CD4-positive, alpha-beta T cell treated with Interleukin-1 beta for 1 hour (primary cell): ENCODE measurements around the gene CKAP4.

ENCODE experiments used
- DNase-seq, 2 donors: peaks; one replicate each; pipeline ENCODE4 v3.0.0-alpha.2; 2020 to 2022

The CKAP4 gene

DNA sequence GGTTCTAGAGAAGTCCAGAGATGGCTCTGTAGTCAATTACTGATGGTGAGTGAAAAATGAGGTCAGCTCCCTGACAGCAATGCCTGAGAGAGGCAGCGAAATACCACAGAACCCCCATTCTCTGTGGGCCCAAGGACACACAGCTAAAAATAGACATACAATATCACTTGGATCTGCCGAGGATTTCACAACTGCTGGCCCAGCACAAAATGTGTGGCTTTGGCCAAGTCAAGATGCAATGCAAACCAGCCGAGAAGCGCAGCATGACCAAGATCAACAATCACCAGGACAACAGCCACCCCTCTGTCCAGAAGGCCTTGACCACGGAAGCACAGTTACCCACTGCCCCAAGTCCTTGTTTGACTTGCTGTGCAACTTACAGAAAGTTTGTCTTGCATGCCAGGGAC lies 52.2 kb downstream of the CKAP4 start:
- no peak for DNase-seq

DNA sequence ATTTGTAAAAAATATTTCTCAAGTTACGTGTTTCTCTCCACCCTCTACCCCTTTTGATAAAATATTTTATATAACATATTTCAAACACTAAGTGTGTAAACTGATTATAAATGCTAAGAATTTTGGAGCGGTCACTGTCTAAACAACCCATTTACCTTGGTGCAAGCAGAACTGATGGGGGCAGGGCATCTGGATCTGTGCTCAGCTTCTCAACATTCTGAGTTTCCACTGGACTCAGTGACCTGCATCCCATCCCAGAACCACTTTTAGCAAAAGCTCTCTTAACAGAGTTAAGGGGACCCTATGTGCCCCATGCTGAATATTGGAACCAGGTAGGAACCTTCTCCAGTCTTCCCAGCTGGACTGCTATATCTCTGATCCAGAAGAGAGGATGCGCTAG lies 53.5 kb downstream of the CKAP4 start:
- no peak for DNase-seq

DNA sequence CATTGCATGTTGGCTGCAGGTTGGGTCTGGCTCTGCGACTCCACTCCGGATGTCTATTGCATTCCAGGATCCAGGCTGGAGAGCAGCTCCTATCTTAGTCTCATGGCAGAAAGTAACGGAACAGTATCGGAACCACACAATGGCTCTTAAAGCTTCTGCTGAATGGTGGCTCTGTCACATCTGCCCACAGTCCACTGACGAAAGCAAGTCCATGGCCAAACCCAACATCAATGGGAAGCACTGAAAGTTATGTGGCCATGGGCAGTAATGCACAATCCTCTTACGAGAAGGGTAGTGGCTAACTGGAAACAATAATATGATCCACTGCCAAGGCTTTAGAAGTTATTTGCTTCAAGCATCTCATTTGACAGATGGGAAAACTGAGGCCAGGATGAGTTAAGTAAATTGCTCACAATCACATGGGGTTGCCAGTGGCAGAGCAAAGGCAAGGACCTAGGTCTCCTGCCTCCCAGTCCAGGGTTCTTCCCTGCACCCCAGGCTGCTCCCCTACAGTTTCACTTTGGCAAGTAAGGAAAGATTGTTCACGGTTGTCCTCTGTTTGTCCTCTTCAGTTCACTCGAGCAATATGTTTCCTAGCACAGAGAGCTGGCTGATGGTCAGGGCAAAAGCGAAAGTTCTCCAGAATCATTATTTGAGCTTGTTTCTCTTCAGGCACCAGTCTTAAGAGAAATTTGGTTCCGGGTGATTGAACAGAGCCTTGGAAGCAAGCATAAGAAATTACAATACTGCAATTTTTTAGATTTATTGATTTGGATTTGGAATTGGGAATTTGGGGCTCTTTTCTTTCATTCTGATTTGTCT lies 54.2 kb downstream of the CKAP4 start:
- DNase-seq: no peak

DNA sequence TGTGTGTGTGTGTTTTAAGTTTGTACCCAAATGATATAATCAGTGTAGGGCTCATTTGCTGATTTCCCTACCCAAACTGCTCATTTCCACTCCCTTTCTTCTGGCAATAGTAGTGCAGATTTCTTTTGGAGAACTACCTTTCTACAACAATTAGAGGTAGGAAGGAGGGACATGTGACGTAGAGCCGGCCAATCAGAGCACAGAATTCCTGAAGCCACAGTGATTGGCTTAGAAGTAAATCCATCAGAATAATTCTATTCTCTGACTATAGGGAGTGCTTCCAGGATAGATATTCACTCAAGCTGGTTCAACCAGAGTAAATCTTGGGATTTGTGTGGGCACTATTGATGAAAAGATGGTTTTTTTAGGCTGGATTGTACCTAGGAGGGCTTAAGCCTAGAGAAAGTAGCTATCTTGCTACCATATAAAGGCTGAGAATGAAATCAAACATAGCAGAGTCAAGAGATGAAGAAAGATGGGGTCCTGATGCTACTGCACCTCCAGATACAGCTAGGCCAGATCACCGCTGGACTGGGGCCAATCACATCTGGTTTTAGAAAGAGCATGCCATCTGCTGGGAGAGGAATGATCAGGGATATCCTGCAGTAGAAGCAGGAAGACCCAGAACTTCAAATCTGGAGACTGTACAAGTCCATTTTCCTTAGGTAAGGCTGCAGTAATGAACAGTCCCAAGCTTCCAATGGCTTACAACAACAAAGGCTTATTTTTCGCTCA lies 55.0 kb downstream of the CKAP4 start:
- DNase-seq: no peak

DNA sequence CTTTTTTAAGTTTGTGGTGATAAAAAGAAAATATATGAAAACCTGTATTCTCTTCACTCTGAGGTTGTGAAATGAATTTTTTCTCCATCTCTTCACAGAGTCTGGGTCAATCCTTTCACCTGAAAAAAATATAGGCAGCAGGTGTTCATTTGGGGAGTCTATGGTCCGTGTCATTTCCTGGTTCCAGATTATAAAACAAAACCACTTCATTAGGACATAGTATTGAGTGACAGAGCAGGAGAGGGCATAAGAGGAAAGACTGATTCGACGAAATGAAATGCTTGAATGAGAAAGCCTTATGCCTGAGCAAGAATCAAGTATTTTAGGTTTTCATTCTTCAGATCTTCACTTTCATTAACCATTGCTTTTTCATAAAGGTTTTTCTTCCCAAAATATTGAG lies 57.2 kb downstream of the CKAP4 start:
- DNase-seq: no peak

DNA sequence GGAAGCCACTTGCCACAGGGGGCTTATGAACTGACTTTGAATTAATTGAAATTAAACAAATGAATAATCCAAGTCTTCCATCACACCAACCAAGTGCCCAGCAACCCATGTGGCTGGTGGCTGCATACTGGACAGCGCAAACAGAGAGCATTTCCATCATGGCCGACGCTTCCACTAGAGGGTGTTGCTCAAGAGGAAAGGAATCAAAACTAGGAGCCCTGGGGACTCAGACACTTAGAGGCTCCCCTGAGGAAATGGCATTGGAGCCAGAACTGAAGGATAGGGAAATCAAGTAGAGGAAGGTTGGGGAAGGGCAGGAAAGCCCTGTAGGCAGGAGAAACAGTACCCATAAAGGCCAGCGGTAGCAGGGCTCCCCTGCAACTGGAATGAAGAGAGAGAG lies 58.5 kb downstream of the CKAP4 start:
- no peak for DNase-seq

DNA sequence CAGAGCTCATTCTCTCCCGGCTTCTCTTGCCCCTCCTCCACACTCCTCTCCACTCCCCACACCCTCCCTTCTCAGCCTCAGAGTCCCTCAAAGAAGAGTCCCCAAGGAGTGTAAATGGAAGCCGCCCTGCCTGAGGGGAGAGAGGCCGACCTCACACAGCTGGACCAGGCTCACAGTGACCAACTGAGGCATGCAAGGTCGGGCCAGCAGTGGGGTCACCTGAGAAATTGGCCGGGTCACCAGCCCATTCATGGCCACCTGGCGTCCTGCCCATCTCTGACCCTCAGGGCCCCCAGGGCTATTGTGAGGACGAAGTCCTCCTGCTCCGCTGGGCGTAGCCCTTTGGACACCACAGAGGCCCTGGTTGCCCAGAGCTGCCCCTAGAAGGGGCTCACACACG lies 59.6 kb downstream of the CKAP4 start:
- DNase-seq: no peak
